EH (cell line): ENCODE results near the gene CLEC16A.

ENCODE experiments used
- DNase-seq: peaks from one replicate; pipeline ENCODE4 v3.0.0-alpha.2; 2015; ENCODE audit warnings: low read depth

CLEC16A gene

GRCh38 chr16:11162586-11163268 is 218.4 kb downstream of the CLEC16A start:
- DNase-seq: no peak

DNA sequence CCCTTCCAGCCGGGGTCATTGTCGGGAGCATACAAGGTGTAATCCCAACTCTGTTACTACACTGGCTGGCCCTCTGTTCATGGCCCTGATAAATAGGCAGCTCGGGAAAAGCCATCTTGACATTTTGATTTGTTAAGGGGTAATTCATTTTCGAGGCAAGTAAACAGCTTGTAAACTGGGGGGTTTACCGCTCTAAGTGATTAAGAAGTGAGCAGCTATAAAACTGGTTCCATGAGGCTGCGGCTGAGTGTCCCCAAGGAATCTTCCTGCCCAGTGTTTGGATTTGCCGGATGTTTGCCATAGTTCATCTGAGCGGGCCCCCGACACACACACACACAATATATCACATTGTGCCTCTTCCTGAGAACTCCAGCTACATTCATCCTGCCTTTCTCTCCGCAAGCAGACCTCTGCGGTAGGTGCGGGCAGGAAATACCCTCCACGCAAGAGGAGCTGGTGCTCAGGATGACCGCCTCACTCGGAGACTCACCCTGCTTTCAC is 219.4 kb downstream of the CLEC16A start:
- DNase-seq: no peak

DNA sequence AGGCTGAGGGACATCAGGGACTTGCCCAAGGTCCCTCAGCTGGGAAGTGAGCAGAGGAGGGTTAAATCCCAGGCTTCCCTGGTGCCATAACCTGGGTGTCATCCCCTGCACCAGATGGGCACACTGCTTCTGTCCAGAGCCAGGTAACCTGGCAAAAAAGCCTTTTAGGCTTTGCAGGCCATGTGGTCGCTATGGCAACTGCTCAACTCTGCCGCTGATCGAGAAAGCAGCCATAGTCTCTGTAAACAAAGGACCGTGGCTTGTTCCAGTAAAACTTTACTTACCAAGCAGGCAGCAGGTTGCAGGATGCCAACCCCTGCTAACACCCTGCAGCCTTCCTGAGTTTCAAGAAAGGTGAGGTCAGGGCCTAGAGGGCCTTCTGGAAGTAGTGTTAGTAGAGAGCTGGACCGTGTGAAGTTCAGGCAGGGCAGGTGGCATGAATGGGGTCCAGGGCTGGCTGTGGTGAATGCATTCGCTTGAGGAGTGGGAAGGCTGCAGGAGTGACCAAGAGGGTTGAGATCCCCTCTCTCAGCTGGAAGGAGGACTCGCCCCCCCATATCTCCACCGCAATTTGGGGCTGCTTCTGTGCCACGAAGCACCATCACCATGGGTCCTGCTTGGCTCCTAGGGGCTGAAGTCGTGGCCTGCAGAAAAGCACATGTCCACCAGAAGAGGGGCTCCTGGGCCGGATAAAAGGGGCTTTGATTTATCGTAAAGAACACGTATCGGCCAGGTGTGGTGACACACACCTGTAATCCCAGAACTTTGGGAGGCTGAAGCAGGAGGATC is 220.3 kb downstream of the CLEC16A start:
- DNase-seq: no peak

DNA sequence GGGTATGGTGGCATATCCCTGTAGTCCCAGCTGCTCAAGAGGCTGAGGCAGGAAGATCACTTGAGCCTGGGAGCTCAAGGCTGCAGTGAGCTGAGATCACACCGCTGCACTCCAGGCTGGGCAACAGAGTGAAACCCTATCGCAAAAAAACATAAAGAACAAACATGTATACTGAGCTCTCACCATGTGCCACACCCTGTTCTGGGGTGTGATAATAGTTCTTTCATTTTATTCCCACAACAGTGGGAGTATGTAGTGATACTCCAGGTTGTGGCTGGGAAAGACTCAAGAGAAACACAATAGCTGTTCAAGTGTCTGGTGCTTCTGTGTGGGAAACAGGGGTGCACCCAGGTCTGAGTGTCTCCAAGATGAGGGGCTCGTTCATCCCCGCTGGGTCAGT is 221.0 kb downstream of the CLEC16A start:
- DNase-seq: no peak

- no peak for DNase-seq
Measured at GRCh38 chr16:11165894-11166665, 221.7 kb downstream of the CLEC16A start.

GRCh38 chr16:11167581-11167980 is 223.2 kb downstream of the CLEC16A start:
- no peak for DNase-seq

- no peak for DNase-seq
Measured at GRCh38 chr16:11168386-11169051, 224.2 kb downstream of the CLEC16A start.

DNA sequence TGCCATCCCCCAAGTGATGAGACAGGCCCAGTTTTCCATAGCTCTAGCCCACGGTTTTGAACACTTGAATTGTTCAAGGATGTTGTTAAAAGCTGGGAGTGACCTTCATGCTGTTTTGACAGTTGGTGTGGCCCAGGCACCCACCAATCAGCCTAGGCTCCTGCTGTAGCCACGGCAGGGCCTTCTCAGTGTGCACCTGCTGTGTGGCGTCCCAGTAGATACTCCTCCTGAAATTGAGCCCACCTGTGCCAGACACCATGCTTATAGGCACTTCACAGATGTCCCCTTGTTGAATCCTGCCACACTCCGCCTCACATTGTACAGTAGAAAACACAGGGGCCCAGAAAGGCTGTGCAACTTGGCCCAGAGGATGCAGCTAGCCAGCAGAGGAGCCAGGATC is 225.3 kb downstream of the CLEC16A start:
- no peak for DNase-seq

DNA sequence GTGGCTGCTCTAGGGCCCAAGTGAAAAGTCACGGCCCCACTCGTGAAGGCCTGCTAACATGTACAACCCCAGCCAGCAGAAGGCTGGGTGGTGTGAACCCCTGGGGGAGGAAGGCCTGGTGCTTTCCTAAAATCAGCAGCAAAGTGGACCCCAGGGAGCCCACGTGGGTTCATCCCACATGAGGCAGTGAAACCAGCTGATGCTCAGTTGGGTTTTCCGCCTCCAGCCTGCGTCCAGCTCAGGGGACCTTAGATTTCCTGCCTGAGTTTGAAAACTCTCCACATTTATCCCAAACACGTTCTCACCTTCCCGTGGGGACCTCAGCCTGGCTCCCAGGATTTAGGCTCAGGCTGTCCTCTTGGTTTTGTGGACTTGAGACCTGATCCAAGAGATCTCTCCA is 225.8 kb downstream of the CLEC16A start:
- no peak for DNase-seq

GRCh38 chr16:11170696-11171447 is 226.5 kb downstream of the CLEC16A start:
- no peak for DNase-seq

DNA sequence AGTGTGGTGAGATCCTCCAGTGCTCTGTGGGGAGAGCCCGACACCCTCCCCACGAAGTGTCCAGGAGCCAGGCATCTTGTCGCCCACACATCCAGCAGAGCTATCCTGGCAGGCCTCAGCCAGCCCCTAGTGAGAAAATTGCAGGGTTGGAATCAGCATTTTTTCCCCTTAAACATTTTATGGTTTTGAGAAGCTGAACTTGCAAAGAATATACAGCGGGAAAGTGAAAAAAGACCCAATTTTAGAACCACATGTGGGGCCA is 227.0 kb downstream of the CLEC16A start:
- no peak for DNase-seq

GRCh38 chr16:11171757-11172299 is 227.5 kb downstream of the CLEC16A start:
- DNase-seq: no peak

DNA sequence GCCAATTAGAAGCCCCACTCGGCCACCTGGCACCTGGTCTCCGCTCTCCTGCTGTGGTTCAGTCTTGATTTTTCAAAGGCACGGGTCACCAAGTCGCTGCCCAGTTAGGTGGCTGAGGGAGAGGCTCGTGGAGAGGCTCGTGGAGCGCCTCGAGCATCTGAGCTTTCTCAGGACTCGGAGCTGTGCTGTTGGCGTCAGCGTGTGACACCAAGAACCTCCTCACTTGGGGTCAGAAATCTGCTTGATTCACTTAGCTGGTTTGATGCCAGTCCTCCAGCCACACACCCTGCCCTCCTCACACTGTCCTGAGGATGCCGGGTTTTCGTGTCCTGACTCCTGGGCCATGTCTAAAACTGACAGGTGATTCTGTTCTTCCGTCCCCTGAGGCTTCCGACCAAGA is 229.1 kb downstream of the CLEC16A start:
- no peak for DNase-seq

DNA sequence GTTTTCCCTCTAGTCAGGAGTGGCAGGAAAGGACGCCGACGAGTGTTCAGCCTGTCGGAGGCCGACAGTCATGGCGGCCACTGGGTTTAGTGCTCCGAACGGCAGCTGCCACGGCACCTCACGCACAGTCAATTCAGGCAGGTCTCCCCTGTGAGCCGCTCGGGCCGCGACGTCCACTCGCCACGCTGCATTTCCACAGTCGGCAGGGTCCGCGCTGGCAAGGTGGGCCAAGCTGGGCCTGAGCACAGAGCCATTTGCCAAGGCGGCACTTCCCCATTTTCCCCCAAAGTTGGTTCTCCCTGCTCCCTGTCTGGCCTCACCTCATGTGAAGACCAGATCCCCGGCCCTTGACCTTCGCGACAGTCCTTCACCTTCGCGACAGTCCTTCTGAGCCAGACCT is 229.8 kb downstream of the CLEC16A start:
- DNase-seq: no peak

DNA sequence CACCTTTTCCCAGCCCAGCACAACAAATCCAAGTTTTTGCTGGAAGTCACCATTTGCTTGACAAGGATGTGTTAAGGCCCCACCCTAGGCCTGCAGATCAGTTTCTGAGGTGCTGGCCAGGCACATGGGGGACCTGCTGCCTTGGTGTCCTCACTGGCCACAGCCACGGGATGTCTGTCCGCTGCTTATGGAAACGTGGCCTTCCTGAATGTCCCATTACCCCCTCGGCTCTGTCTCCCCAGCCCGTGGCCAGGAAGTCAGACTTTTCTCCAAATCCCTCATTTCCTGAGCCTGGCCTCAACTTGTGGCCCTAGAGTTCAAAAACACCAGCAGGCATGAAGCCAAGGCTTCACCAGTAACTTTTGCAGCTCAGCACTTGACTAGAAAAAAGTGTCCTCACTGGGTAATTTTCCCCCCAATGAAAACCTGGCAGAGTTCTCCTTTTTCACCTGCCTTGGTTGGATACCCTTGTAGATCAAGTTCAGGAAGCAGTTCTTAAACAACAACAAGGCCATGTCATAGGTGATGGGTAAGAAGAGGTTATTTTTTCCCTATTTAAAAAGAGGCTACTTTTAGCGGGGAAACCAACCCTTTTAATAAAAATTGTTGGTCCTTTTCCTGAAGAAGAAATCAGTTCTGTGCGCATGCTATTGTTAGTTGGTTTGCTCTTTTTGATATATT is 230.9 kb downstream of the CLEC16A start:
- DNase-seq: no peak

- DNase-seq: no peak
Measured at GRCh38 chr16:11175787-11176341, 231.5 kb downstream of the CLEC16A start.

DNA sequence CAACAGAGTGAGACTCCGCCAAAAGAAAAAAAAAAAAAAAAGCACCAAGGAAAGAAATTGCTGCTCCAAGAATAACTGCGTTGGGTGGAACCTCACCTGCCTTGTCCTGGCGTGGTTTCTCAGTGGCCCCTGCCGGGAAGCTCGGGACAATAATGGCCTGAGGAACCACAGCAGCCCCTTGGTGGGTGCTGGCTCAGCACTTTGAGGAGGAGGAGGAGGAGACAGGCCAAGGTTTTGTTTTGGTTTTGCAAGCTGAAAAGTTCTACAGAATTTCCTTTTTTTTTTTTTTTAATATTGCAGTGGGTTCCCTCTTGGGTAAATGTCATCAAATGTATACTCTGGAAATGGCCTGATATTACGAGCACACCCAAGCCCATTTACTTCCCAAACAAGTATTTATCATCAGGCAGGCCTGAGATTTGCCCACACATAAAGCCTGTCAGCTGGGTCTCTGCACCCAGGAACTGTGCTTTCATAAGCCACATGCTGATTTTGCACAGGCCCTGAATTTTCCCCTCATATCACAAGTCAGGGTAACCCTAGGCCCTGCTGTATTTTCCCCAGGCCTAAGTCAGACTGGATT is 233.3 kb downstream of the CLEC16A start:
- DNase-seq: no peak

GRCh38 chr16:11178424-11178823 is 234.1 kb downstream of the CLEC16A start:
- DNase-seq: no peak

- no peak for DNase-seq
Measured at GRCh38 chr16:11179574-11179973, 235.2 kb downstream of the CLEC16A start.

DNA sequence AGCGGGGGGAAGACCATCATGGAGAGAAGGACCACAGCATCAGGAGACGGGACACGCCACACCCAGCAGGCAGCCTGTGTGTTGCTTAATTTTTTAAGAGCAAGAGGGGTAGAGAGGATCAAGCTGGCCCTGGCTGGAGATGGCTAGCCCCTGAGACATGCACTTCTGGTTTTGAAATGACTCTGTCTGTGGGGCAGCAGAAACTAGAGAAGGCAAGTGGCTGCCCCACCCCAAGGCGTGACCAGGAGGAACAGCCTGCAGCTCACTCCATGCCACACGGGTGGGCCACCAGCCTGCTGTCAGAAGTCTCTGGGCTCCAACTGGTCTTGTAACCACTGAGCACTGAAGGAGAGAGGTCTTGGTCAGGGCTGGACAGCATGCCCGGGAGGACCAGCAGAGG is 236.1 kb downstream of the CLEC16A start:
- DNase-seq: no peak
